ENCODE measurements around the gene CAPZA2. TPM values are rescaled to one million over a fixed set of nuclear protein-coding genes. Genes with fewer than 3 reads are reported as not detected.

CAPZA2 gene
- total and polyA plus RNA-seq, 9 of the 15 experiments (the other 6 are each of a cell fraction or from before 2014, with no cell fraction given) = 67.0 to 524 (median 176) TPM

- peak; percentile 28 for TF ChIP-seq TEAD4 (IDR thresholded peaks at IDR 0.05; ENCODE audit: low read length)
- no peak for TF ChIP-seq TEAD4 (CRISPR knock-in tag; IDR thresholded peaks at IDR 0.05; ENCODE audit: borderline replicate concordance)
- TF ChIP-seq MECOM (CRISPR knock-in tag; IDR thresholded peaks at IDR 0.05) = 0 out of 2 replicates have a peak, but pooled peaks have one; percentile 9
- no peak for TF ChIP-seq BCLAF1 (IDR thresholded peaks at IDR 0.05; ENCODE audit: borderline replicate concordance in 1 of 2, control insufficient read depth in 1 of 2, low read depth in 2 of 2, low read length in 1 of 2)
- 0 out of 2 replicates have a peak, but pooled peaks have one; percentile 15 for TF ChIP-seq FOXK1 (CRISPR knock-in tag; IDR thresholded peaks at IDR 0.05; ENCODE audit: borderline replicate concordance)
- TF ChIP-seq CREM (IDR thresholded peaks at IDR 0.05; ENCODE audit: low read depth) = no peak
- TF ChIP-seq GATAD2B (IDR thresholded peaks at IDR 0.05; ENCODE audit: borderline replicate concordance) = no peak
- TF ChIP-seq RBM39 (optimal IDR thresholded peaks at IDR 0.05; ENCODE audit: low read depth, low read length) = no peak
- TF ChIP-seq HNRNPK (IDR thresholded peaks at IDR 0.05; ENCODE audit: low read depth, low read length, poor library complexity, severe bottlenecking) = no peak
- TF ChIP-seq HNRNPH1 (optimal IDR thresholded peaks at IDR 0.05; ENCODE audit: low read depth, low read length) = no peak
- TF ChIP-seq HINFP (tag; conservative IDR thresholded peaks at IDR 0.05; ENCODE audit: low read depth) = no peak
- TF ChIP-seq ATF6 (CRISPR knock-in tag; IDR thresholded peaks at IDR 0.05) = 0 out of 2 replicates have a peak, but pooled peaks have one; percentile 38
- TF ChIP-seq HIVEP1 (CRISPR knock-in tag; IDR thresholded peaks at IDR 0.05) = no peak
- TF ChIP-seq C11orf30 (IDR thresholded peaks at IDR 0.05; ENCODE audit: low read depth) = peak; percentile 76
- no peak for TF ChIP-seq ZNF239 (CRISPR knock-in tag; IDR thresholded peaks at IDR 0.05)
- TF ChIP-seq BHLHE40 (IDR thresholded peaks at IDR 0.05; ENCODE audit: low read length) = peak; percentile 35; the same call in 1 of the 2 replicates
- 0 out of 4 replicates have a peak, but pooled peaks of 1 of the 2 experiments have one; percentile 23 for TF ChIP-seq RCOR1 (IDR thresholded peaks at IDR 0.05; ENCODE audit: borderline replicate concordance in 1 of 2, low read depth in 2 of 2, low read length in 2 of 2)
- no peak for TF ChIP-seq RFX1 (IDR thresholded peaks at IDR 0.05)
- TF ChIP-seq ZNF583 (CRISPR knock-in tag; IDR thresholded peaks at IDR 0.05) = no peak
- TF ChIP-seq CBX2 (IDR thresholded peaks at IDR 0.05; ENCODE audit: insufficient read depth, low read length, poor library complexity, severe bottlenecking) = no peak
- peak in 1 of 2 experiments; percentile 29; a peak in 1 of 3 replicates for TF ChIP-seq CBX3 (IDR thresholded peaks at IDR 0.05; ENCODE audit: borderline replicate concordance in 1 of 2, low read length in 2 of 2)
- no peak for TF ChIP-seq PURB (CRISPR knock-in tag; IDR thresholded peaks at IDR 0.05; ENCODE audit: low read depth)
- TF ChIP-seq ETV5 (CRISPR knock-in tag; IDR thresholded peaks at IDR 0.05; ENCODE audit: low read depth) = peak; percentile 68; the same call in 1 of the 2 replicates
These were observed 88.5 kb downstream of the CAPZA2 start (continued) for GRCh38 chr7:116950889-116951351.

Data from K562 (cell line).